ENCODE measurements around the gene RPRD1A. TPM values are rescaled to one million over a fixed set of nuclear protein-coding genes. Genes with fewer than 3 reads are reported as not detected.
"Not testable (repeated sequence)": the region's sequence is repeated elsewhere in the genome, so short reads cannot be mapped to it uniquely, and the experiment has no call there.

The RPRD1A gene
- total RNA-seq (10 to 100 TPM; 45.1 to 49.5 TPM), polyA plus RNA-seq (10 to 100 TPM; 29.8 to 30.2 TPM)
- long read RNA-seq, donor 1, full-length matches to known transcripts: 19 of 33 reads
- long read RNA-seq, donor 1, partial matches to known transcripts: 5 of 33 reads
- long read RNA-seq, donor 1, other reads (novel, unspliced or antisense): 9 of 33 reads
- long read RNA-seq, donor 2, full-length matches to known transcripts: 12 of 30 reads
- long read RNA-seq, donor 2, partial matches to known transcripts: 6 of 30 reads
- long read RNA-seq, donor 2, other reads (novel, unspliced or antisense): 12 of 30 reads

- ATAC-seq (ENCODE audit: low FRiP score) (peak; percentile 99), DNase-seq (peak; percentile 98 to 100)
- no peaks in the 10 kb centered on the region for H3K9me3 ChIP-seq (ENCODE audit: control insufficient read depth, low read length)
- H3K27me3 ChIP-seq (ENCODE audit: control insufficient read depth in 1 of 2, insufficient read depth in 2 of 2, low read length in 1 of 2): no peaks in the 10 kb centered on the region
- H3K36me3 ChIP-seq (ENCODE audit: control insufficient read depth in 1 of 2, insufficient read depth in 2 of 2, low read length in 1 of 2): no peaks in the 10 kb centered on the region
- H3K4me3 ChIP-seq (ENCODE audit: low read length in 2 of 2): peak within 1 kb of the TSS; percentile 36 to 81
- intact Hi-C loops (cut with DNase I): loop anchor here in 1 of 2 donors (5.0 kb wide), 1 partner anchor 95 kb away; the partner anchor contains the start of gene RMP24
- no peaks in the 10 kb centered on the region for H3K4me1 ChIP-seq (ENCODE audit: control insufficient read depth in 1 of 2, insufficient read depth in 2 of 2, low read length in 2 of 2)
- WGBS, 2 donors: 1% methylated on average over 66 of the region's 66 CpGs
- H3K27ac ChIP-seq (ENCODE audit: low read depth in 1 of 2, low read length in 2 of 2): peak within 1 kb of the TSS; percentile 29 to 89
Measured at GRCh38 chr18:36067055-36067957, at the start of gene RPRD1A. Gene RPRD1A, minus strand, starts transcription at chr18:36067559. Its CDS starts 155 bp downstream, at chr18:36067404.

GRCh38 chr18:36116771-36117170, 49.4 kb upstream of the RPRD1A start:
- ATAC-seq (ENCODE audit: low FRiP score); H3K27ac ChIP-seq (ENCODE audit: low read depth in 1 of 2, low read length in 2 of 2); H3K36me3 ChIP-seq (ENCODE audit: control insufficient read depth in 1 of 2, insufficient read depth in 2 of 2, low read length in 1 of 2); DNase-seq; intact Hi-C loops (cut with DNase I); H3K4me3 ChIP-seq (ENCODE audit: low read length in 2 of 2); H3K4me1 ChIP-seq (ENCODE audit: control insufficient read depth in 1 of 2, insufficient read depth in 2 of 2, low read length in 2 of 2); H3K9me3 ChIP-seq (ENCODE audit: control insufficient read depth, low read length); H3K27me3 ChIP-seq (ENCODE audit: control insufficient read depth in 1 of 2, insufficient read depth in 2 of 2, low read length in 1 of 2): not testable (repeated sequence)
- 91 to 94% methylated on average over 11 of the region's 11 CpGs for WGBS, 2 donors

GRCh38 chr18:36114738-36115137, 47.4 kb upstream of the RPRD1A start:
- WGBS, 2 donors: 96 to 100% methylated on average over 1 of the region's 1 CpG
- no peak overlapping the region for H3K4me3 ChIP-seq (ENCODE audit: low read length in 2 of 2)
- peaks cover 5 to 7% of the 10 kb centered on the region in 2 donors for H3K36me3 ChIP-seq (ENCODE audit: control insufficient read depth in 1 of 2, insufficient read depth in 2 of 2, low read length in 1 of 2)

GRCh38 chr18:36114251-36114650, 46.9 kb upstream of the RPRD1A start:
- Histone ChIP-seq H3K36me3 (ENCODE audit: control insufficient read depth in 1 of 2, insufficient read depth in 2 of 2, low read length in 1 of 2) (peaks cover 5 to 7% of the 10 kb centered on the region in 2 donors), H3K27me3 (ENCODE audit: control insufficient read depth in 1 of 2, insufficient read depth in 2 of 2, low read length in 1 of 2) (no peaks in the 10 kb centered on the region), H3K4me3 (ENCODE audit: low read length in 2 of 2) (no peak overlapping the region), H3K9me3 (ENCODE audit: control insufficient read depth, low read length) (no peaks in the 10 kb centered on the region), H3K27ac (ENCODE audit: low read depth in 1 of 2, low read length in 2 of 2) (no peak overlapping the region), H3K4me1 (ENCODE audit: control insufficient read depth in 1 of 2, insufficient read depth in 2 of 2, low read length in 2 of 2) (no peaks in the 10 kb centered on the region)
- intact Hi-C loops (cut with DNase I): no loop called here
- ATAC-seq (ENCODE audit: low FRiP score): no peak
- DNase-seq: no peak
- 89% methylated on average over 4 of the region's 4 CpGs for WGBS, 2 donors

More at GRCh38 chr18:36114738-36115137, 47.4 kb upstream of the RPRD1A start:
- ATAC-seq (ENCODE audit: low FRiP score) (no peak), DNase-seq (no peak)
- Histone ChIP-seq H3K27me3 (ENCODE audit: control insufficient read depth in 1 of 2, insufficient read depth in 2 of 2, low read length in 1 of 2) (no peaks in the 10 kb centered on the region), H3K9me3 (ENCODE audit: control insufficient read depth, low read length) (no peaks in the 10 kb centered on the region), H3K4me1 (ENCODE audit: control insufficient read depth in 1 of 2, insufficient read depth in 2 of 2, low read length in 2 of 2) (no peaks in the 10 kb centered on the region), H3K27ac (ENCODE audit: low read depth in 1 of 2, low read length in 2 of 2) (no peak overlapping the region)
- intact Hi-C loops (cut with DNase I): no loop called here

- Histone ChIP-seq H3K27me3 (ENCODE audit: control insufficient read depth in 1 of 2, insufficient read depth in 2 of 2, low read length in 1 of 2) (no peaks in the 10 kb centered on the region), H3K4me3 (ENCODE audit: low read length in 2 of 2) (no peak overlapping the region), H3K9me3 (ENCODE audit: control insufficient read depth, low read length) (no peaks in the 10 kb centered on the region), H3K27ac (ENCODE audit: low read depth in 1 of 2, low read length in 2 of 2) (no peak overlapping the region), H3K4me1 (ENCODE audit: control insufficient read depth in 1 of 2, insufficient read depth in 2 of 2, low read length in 2 of 2) (no peaks in the 10 kb centered on the region), H3K36me3 (ENCODE audit: control insufficient read depth in 1 of 2, insufficient read depth in 2 of 2, low read length in 1 of 2) (peaks cover 5 to 7% of the 10 kb centered on the region in 2 donors)
- DNase-seq (no peak), ATAC-seq (ENCODE audit: low FRiP score) (no peak)
- intact Hi-C loops (cut with DNase I): no loop called here
Measured at GRCh38 chr18:36112302-36112701, 44.9 kb upstream of the RPRD1A start.

- intact Hi-C loops (cut with DNase I): no loop called here
- Histone ChIP-seq H3K27ac (ENCODE audit: low read depth in 1 of 2, low read length in 2 of 2) (no peak overlapping the region), H3K4me3 (ENCODE audit: low read length in 2 of 2) (no peak overlapping the region), H3K36me3 (ENCODE audit: control insufficient read depth in 1 of 2, insufficient read depth in 2 of 2, low read length in 1 of 2) (peaks cover 5 to 7% of the 10 kb centered on the region in 2 donors), H3K27me3 (ENCODE audit: control insufficient read depth in 1 of 2, insufficient read depth in 2 of 2, low read length in 1 of 2) (no peaks in the 10 kb centered on the region), H3K9me3 (ENCODE audit: control insufficient read depth, low read length) (no peaks in the 10 kb centered on the region), H3K4me1 (ENCODE audit: control insufficient read depth in 1 of 2, insufficient read depth in 2 of 2, low read length in 2 of 2) (no peaks in the 10 kb centered on the region)
- ATAC-seq (ENCODE audit: low FRiP score) (no peak), DNase-seq (no peak)
- 88 to 90% methylated on average over 1 of the region's 1 CpG for WGBS, 2 donors
Measured at GRCh38 chr18:36109737-36110136, 42.4 kb upstream of the RPRD1A start.

GRCh38 chr18:36108601-36109000, 41.2 kb upstream of the RPRD1A start:
- Histone ChIP-seq H3K27me3 (ENCODE audit: control insufficient read depth in 1 of 2, insufficient read depth in 2 of 2, low read length in 1 of 2) (no peaks in the 10 kb centered on the region), H3K27ac (ENCODE audit: low read depth in 1 of 2, low read length in 2 of 2) (no peak overlapping the region), H3K9me3 (ENCODE audit: control insufficient read depth, low read length) (no peaks in the 10 kb centered on the region), H3K36me3 (ENCODE audit: control insufficient read depth in 1 of 2, insufficient read depth in 2 of 2, low read length in 1 of 2) (peaks cover 3 to 5% of the 10 kb centered on the region in 2 donors), H3K4me1 (ENCODE audit: control insufficient read depth in 1 of 2, insufficient read depth in 2 of 2, low read length in 2 of 2) (no peaks in the 10 kb centered on the region), H3K4me3 (ENCODE audit: low read length in 2 of 2) (no peak overlapping the region)
- DNase-seq (no peak), ATAC-seq (ENCODE audit: low FRiP score) (no peak)
- intact Hi-C loops (cut with DNase I): no loop called here
- WGBS, 2 donors: 91 to 92% methylated on average over 5 of the region's 5 CpGs

- no peaks in the 10 kb centered on the region for H3K4me1 ChIP-seq (ENCODE audit: control insufficient read depth in 1 of 2, insufficient read depth in 2 of 2, low read length in 2 of 2)
- H3K27ac ChIP-seq (ENCODE audit: low read depth in 1 of 2, low read length in 2 of 2): no peak overlapping the region
- intact Hi-C loops (cut with DNase I): no loop called here
- DNase-seq: no peak
- no peak for ATAC-seq (ENCODE audit: low FRiP score)
- H3K4me3 ChIP-seq (ENCODE audit: low read length in 2 of 2): no peak overlapping the region
- H3K27me3 ChIP-seq (ENCODE audit: control insufficient read depth in 1 of 2, insufficient read depth in 2 of 2, low read length in 1 of 2): no peaks in the 10 kb centered on the region
- no peaks in the 10 kb centered on the region for H3K9me3 ChIP-seq (ENCODE audit: control insufficient read depth, low read length)
- peaks cover 2 to 5% of the 10 kb centered on the region in 2 donors for H3K36me3 ChIP-seq (ENCODE audit: control insufficient read depth in 1 of 2, insufficient read depth in 2 of 2, low read length in 1 of 2)
- 47 to 50% methylated on average over 2 of the region's 2 CpGs for WGBS, 2 donors
Measured at GRCh38 chr18:36108196-36108595, 40.8 kb upstream of the RPRD1A start.

Data from aorta (tissue), 5 donors.